Measurements from ENCODE around the gene SLTM. TPM values are rescaled to one million over a fixed set of nuclear protein-coding genes. Genes with fewer than 3 reads are reported as not detected.
A peak's percentile ranks its signal among the peaks of the same experiment; 100 is the strongest.
"Not testable (repeated sequence)": the region's sequence is repeated elsewhere in the genome, so short reads cannot be mapped to it uniquely, and the experiment has no call there.

Gene SLTM
- total RNA-seq, 1 donor from 2014 or later: 53.4 TPM

- no peak for ATAC-seq
Measured at GRCh38 chr15:58875343-58875742, 58.1 kb downstream of the SLTM start.

- ATAC-seq: no peak
Measured at GRCh38 chr15:58873267-58873666, 60.2 kb downstream of the SLTM start.

GRCh38 chr15:58870451-58870850 is 63.0 kb downstream of the SLTM start:
- no peak for ATAC-seq

- no peak for ATAC-seq
Measured at GRCh38 chr15:58867926-58868325, 65.6 kb downstream of the SLTM start.

GRCh38 chr15:58865425-58865880 is 68.0 kb downstream of the SLTM start:
- peak; percentile 4 for ATAC-seq

- ATAC-seq: peak; percentile 17
Measured at GRCh38 chr15:58864602-58865424, 68.7 kb downstream of the SLTM start.

GRCh38 chr15:58862326-58862725 is 71.2 kb downstream of the SLTM start:
- ATAC-seq: no peak

- ATAC-seq: not testable (repeated sequence)
Measured at GRCh38 chr15:58856621-58857020, 76.9 kb downstream of the SLTM start.

- no peak for ATAC-seq
Measured at GRCh38 chr15:58856086-58856485, 77.4 kb downstream of the SLTM start.

- no peak for ATAC-seq
Measured at GRCh38 chr15:58854593-58854992, 78.9 kb downstream of the SLTM start.

GRCh38 chr15:58852347-58852746 is 81.1 kb downstream of the SLTM start:
- ATAC-seq: no peak

GRCh38 chr15:58851205-58851604 is 82.3 kb downstream of the SLTM start:
- not testable (repeated sequence) for ATAC-seq

- no peak for ATAC-seq
Measured at GRCh38 chr15:58842713-58843396, 90.6 kb downstream of the SLTM start.

- ATAC-seq: no peak
Measured at GRCh38 chr15:58840048-58840447, 93.4 kb downstream of the SLTM start.

GRCh38 chr15:58839485-58839884 is 94.0 kb downstream of the SLTM start:
- ATAC-seq: no peak

GRCh38 chr15:58833681-58834426 is 99.6 kb downstream of the SLTM start:
- not testable (repeated sequence) for ATAC-seq

GRCh38 chr15:58830556-58830955 is 102.9 kb downstream of the SLTM start:
- ATAC-seq: no peak

Other genes with a start within 250 kb of the SLTM start
- 79.3 TPM for gene ADAM10, start 184.0 kb downstream of the SLTM start, total RNA-seq
- 10.2 TPM for gene MINDY2, start 162.4 kb downstream of the SLTM start, total RNA-seq
- 21.0 TPM for gene RNF111, start 54.0 kb upstream of the SLTM start, total RNA-seq
- gene CCNB2, start 171.5 kb upstream of the SLTM start, total RNA-seq: 27.0 TPM

Measured in esophagus mucosa (tissue), 1 donor.